Esophagus muscularis mucosa (tissue), 4 donors: ENCODE data around the gene ZNF653. TPM values are rescaled to one million over a fixed set of nuclear protein-coding genes. Genes with fewer than 3 reads are reported as not detected.
A peak's percentile ranks its signal among the peaks of the same experiment; 100 is the strongest.

Experiments
- DNase-seq: peaks from one replicate; pipeline ENCODE4 v3.0.0-alpha.2; 2017; ENCODE audit errors: extremely low spot score
- H3K27ac ChIP-seq, 4 donors: fragments of 200-600 bp; sonication (generic); replicated peaks in 1 of 4; 1 replicate in 3 of 4; 2 replicates in 1 of 4; pipeline ENCODE4 v1.5.1; 2016 to 2019; ENCODE audit warnings: mild to moderate bottlenecking in 1 of 4
- H3K27me3 ChIP-seq, 4 donors: fragments of 200-600 bp; sonication (generic); one replicate each; pipeline versions ENCODE4 v1.5.1 to v1.6.0; 2016 to 2019
- H3K36me3 ChIP-seq, 4 donors: fragments of 200-600 bp; sonication (generic); one replicate each; pipeline ENCODE4 v1.5.1; 2016 to 2019
- H3K4me1 ChIP-seq, 4 donors: fragments of 200-600 bp; sonication (generic); one replicate each; pipeline ENCODE4 v1.5.1; 2016 to 2019
- H3K4me3 ChIP-seq, 4 donors: fragments of 200-600 bp; sonication (generic); 1 replicate in 2 of 4; 2 replicates in 2 of 4; pipeline ENCODE4 v1.5.1; 2016 to 2019; ENCODE audit warnings: mild to moderate bottlenecking in 4 of 4, moderate library complexity in 1 of 4
- H3K9me3 ChIP-seq, 4 donors: fragments of 200-600 bp; sonication (generic); 1 replicate in 3 of 4; 2 replicates in 1 of 4; pipeline ENCODE4 v1.5.1; 2016 to 2019
- EP300 ChIP-seq: sonication (generic); formaldehyde crosslinking; IDR thresholded peaks from one replicate; pipeline ENCODE4 v1.6.1; 2017; ENCODE audit warnings: antibody characterized with exemption
- POLR2A ChIP-seq: fragments of 450-650 bp; IDR thresholded peaks from one replicate; pipeline ENCODE4 v1.6.1; 2017; ENCODE audit warnings: antibody characterized with exemption, moderate library complexity, mild to moderate bottlenecking, low read depth
- POLR2AphosphoS5 ChIP-seq, 2 donors: sonication (generic); formaldehyde crosslinking; IDR thresholded peaks; one replicate each; pipeline ENCODE4 v1.6.1; 2017; ENCODE audit warnings: antibody characterized with exemption in 2 of 2
- WGBS: methylation state at CpG from one replicate; pipeline ENCODE4 v1.1.5; 2018; 5-methylcytosine and 5-hydroxymethylcytosine counted together
- intact Hi-C: fragments of 100-400 bp; cut with DNase I; formaldehyde crosslinking; loops from one replicate; pipeline ENCODE4 v1.15.1; 2023
- total RNA-seq, 4 donors: library from RNA; depleted of rRNA; stranded (reverse); fragments of >200 nt; gene quantifications; one replicate each; pipeline versions ENCODE4 v1.1.0 to v1.2.1, GENCODE V29; 2016
- TF ChIP-seq, protein P1 (sequence below), 3 experiments: fragments of 200-600 bp in 2 of 3; fragments of 450-650 bp in 1 of 3; sonication (generic) in 2 of 3; IDR thresholded peaks; one replicate each; pipeline ENCODE4 v1.5.1; 2017 to 2019; ENCODE audit warnings: antibody characterized with exemption in 3 of 3, mild to moderate bottlenecking in 2 of 3, moderate library complexity in 1 of 3

The ZNF653 gene
- total RNA-seq, 4 donors from 2014 or later: 9.1 to 13.9 (median 9.4) TPM

GRCh38 chr19:11534538-11534937, 28.9 kb upstream of the ZNF653 start:
- intact Hi-C loops: no loop called here
- Histone ChIP-seq H3K9me3 (no peaks in the 10 kb centered on the region), H3K36me3 (no peaks in the 10 kb centered on the region), H3K27me3 (no peaks in the 10 kb centered on the region), H3K4me3 (no peak overlapping the region), H3K27ac (peak overlapping the region; percentile 96 to 99 (median 98)), H3K4me1 (peaks cover 16 to 55% (median 49%) of the 10 kb centered on the region in 4 donors)
- 81% methylated on average over 1 of the region's 1 CpG for WGBS
- TF ChIP-seq POLR2AphosphoS5 (IDR thresholded peaks at IDR 0.05): no peak
- TF ChIP-seq, protein P1, sequence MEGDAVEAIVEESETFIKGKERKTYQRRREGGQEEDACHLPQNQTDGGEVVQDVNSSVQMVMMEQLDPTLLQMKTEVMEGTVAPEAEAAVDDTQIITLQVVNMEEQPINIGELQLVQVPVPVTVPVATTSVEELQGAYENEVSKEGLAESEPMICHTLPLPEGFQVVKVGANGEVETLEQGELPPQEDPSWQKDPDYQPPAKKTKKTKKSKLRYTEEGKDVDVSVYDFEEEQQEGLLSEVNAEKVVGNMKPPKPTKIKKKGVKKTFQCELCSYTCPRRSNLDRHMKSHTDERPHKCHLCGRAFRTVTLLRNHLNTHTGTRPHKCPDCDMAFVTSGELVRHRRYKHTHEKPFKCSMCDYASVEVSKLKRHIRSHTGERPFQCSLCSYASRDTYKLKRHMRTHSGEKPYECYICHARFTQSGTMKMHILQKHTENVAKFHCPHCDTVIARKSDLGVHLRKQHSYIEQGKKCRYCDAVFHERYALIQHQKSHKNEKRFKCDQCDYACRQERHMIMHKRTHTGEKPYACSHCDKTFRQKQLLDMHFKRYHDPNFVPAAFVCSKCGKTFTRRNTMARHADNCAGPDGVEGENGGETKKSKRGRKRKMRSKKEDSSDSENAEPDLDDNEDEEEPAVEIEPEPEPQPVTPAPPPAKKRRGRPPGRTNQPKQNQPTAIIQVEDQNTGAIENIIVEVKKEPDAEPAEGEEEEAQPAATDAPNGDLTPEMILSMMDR (IDR thresholded peaks at IDR 0.05): no peak
- no peak for DNase-seq

DNA sequence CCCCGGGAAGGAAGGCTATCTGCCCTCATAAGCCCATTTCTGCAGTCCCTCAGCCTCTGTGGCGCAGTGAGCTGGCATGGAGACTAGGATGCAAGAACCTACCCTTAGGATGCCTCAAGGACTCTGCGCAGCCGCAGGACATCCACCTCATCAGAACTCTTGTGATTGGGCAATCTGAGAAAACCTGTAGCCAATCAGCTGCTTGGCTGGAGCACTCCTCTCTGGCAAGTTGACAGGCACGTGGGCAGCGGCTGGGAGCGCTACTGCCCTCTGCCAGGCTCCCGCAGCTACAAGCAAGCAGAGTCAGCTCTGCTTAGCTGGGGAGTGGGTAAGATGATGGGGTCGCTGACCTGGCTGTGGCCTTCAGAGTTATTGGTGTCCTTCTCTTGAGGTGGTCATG, 24.8 kb upstream of the ZNF653 start:
- 17% methylated on average over 6 of the region's 9 CpGs for WGBS
- intact Hi-C loops: no loop called here
- H3K27ac ChIP-seq: peak overlapping the region; percentile 81 to 92 (median 88)

DNA sequence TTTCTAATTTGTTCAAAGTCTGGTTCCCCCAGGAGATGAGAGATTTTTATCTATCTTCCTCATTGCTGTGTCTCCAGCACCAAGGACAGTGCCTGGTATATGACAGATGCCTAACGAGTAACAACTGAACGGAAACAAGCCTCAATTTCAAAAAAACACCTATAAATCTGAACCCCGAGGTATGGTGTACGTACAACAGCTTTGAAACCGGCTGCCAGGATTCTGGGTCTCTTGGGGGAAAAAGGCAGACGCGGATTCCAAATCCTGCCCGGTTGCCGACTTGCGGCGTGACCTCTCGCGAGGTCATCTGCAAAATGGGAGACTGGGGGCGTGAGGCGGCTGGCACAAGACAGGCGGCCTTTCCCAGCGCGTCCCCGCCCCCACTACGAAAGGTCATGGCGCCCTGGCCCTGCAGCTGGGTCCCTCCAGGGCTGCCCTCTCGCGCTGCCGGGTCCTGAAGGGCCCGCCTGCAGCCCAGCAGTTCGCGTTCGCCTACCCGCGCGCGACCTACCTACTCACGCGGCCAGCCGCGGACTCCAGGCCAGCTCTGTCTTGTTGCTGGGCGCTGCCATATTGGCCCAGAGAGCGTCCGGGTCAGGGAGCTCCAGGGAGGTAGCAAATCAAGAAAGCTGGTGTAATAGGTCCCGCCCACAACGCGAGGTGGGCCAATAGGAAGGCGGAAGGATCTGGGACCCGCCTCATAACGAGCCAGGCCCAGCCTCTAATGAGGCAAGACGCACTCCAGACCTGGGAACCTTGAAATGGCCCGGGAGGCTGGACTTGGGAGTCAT, 23.1 kb upstream of the ZNF653 start, which contains the start of gene ECSIT:
Gene ECSIT (minus strand): TSS at position 584 of the 791 bp plus-strand sequence. CDS start 9,964 bp downstream, outside the sequence.
- Histone ChIP-seq H3K4me3 (peak within 1 kb of the TSS; percentile 70 to 97 (median 86)), H3K27me3 (no peaks in the 10 kb centered on the region), H3K4me1 (peaks cover 16 to 43% (median 39%) of the 10 kb centered on the region in 4 donors), H3K36me3 (peaks cover 4 to 23% (median 20%) of the 10 kb centered on the region in 4 donors), H3K9me3 (no peaks in the 10 kb centered on the region), H3K27ac (peak within 1 kb of the TSS; percentile 81 to 92 (median 88))
- intact Hi-C loops: no loop called here
- TF ChIP-seq POLR2AphosphoS5 (IDR thresholded peaks at IDR 0.05) (peak; percentile 79 to 85), POLR2A (no peak)
- TF ChIP-seq, protein P1 (IDR thresholded peaks at IDR 0.05): no peak
- peak; percentile 99 for DNase-seq
- whole genome bisulfite sequencing: 0% methylated on average over 20 of the region's 47 CpGs

More for the DNA sequence above, 24.8 kb upstream of the ZNF653 start:
- no peak for DNase-seq
- H3K4me3 ChIP-seq: no peak overlapping the region
- H3K27me3 ChIP-seq: no peaks in the 10 kb centered on the region
- TF ChIP-seq EP300 (no peak), POLR2AphosphoS5 (IDR thresholded peaks at IDR 0.05) (peak; percentile 61 to 80), POLR2A (no peak)
- TF ChIP-seq, protein P1 (IDR thresholded peaks at IDR 0.05): peak; percentile 19 to 41 (median 37)
- no peaks in the 10 kb centered on the region for H3K9me3 ChIP-seq
- peaks cover 19 to 52% (median 48%) of the 10 kb centered on the region in 4 donors for H3K4me1 ChIP-seq
- peaks cover 0 to 7% (median 5%) of the 10 kb centered on the region in 4 donors for H3K36me3 ChIP-seq

GRCh38 chr19:11519138-11519537, 13.5 kb upstream of the ZNF653 start:
- WGBS: 97% methylated on average over 7 of the region's 9 CpGs
- no peaks in the 10 kb centered on the region for H3K27me3 ChIP-seq
- no peak overlapping the region for H3K27ac ChIP-seq
- DNase-seq: no peak
- no peak for TF ChIP-seq POLR2AphosphoS5 (IDR thresholded peaks at IDR 0.05)
- TF ChIP-seq, protein P1 (IDR thresholded peaks at IDR 0.05): no peak
- no peak for TF ChIP-seq POLR2A
- TF ChIP-seq EP300: no peak
- H3K4me1 ChIP-seq: no peaks in the 10 kb centered on the region
- H3K36me3 ChIP-seq: peaks cover 4 to 94% (median 65%) of the 10 kb centered on the region in 4 donors
- no peak overlapping the region for H3K4me3 ChIP-seq
- intact Hi-C loops: no loop called here
- H3K9me3 ChIP-seq: no peaks in the 10 kb centered on the region
